Astrocyte (in vitro differentiated cells and primary cell): ENCODE data around the gene MED28.

Source experiments
- EZH2 ChIP-seq: IDR thresholded peaks from 2 replicates; pipeline ENCODE4 v1.6.1; 2012; ENCODE audit warnings: mild to moderate bottlenecking, low read length, inconsistent platforms; ENCODE audit not compliant: insufficient read depth
- TF ChIP-seq, protein P1 (sequence below): IDR thresholded peaks from 2 replicates; pipeline ENCODE4 v1.5.1; 2011; ENCODE audit warnings: low read depth, mild to moderate bottlenecking, inconsistent platforms, low read length, moderate library complexity; ENCODE audit not compliant: insufficient read depth

DNA sequence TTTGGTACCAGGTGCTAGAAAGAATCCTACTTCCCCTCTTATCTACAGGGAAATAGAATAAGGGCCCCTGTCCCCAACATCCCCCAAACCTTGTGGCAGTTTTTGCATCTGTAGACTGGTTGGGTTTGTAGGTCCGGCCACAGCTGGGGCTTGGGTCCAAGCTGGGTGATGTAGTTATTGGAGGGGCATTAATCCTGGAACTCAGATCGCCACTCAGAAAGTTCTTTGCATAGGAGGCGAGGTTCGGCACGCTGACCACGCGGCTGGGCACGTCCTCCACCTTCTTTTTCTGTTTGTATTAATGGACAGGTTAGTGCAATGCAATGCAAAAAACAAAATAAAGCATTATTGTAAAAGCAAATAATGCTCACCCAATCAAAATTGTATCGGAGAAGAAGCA, 19.2 kb downstream of the MED28 start:
- TF ChIP-seq, protein P1, sequence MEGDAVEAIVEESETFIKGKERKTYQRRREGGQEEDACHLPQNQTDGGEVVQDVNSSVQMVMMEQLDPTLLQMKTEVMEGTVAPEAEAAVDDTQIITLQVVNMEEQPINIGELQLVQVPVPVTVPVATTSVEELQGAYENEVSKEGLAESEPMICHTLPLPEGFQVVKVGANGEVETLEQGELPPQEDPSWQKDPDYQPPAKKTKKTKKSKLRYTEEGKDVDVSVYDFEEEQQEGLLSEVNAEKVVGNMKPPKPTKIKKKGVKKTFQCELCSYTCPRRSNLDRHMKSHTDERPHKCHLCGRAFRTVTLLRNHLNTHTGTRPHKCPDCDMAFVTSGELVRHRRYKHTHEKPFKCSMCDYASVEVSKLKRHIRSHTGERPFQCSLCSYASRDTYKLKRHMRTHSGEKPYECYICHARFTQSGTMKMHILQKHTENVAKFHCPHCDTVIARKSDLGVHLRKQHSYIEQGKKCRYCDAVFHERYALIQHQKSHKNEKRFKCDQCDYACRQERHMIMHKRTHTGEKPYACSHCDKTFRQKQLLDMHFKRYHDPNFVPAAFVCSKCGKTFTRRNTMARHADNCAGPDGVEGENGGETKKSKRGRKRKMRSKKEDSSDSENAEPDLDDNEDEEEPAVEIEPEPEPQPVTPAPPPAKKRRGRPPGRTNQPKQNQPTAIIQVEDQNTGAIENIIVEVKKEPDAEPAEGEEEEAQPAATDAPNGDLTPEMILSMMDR = no peak
- no peak for TF ChIP-seq EZH2
